Mesodermal cell (in vitro differentiated cells): ENCODE data around the gene CYP2B6.
"Not testable (repeated sequence)": the region's sequence is repeated elsewhere in the genome, so short reads cannot be mapped to it uniquely, and the experiment has no call there.

Experiments used
- H3K27ac ChIP-seq: 2 replicates; pipeline ENCODE4 v1.7.0; 2013; ENCODE audit warnings: mild to moderate bottlenecking, low read depth, low read length, moderate library complexity; ENCODE audit not compliant: severe bottlenecking
- H3K36me3 ChIP-seq: 2 replicates; pipeline ENCODE4 v1.7.1; 2013; ENCODE audit warnings: mild to moderate bottlenecking, low read length, moderate library complexity; ENCODE audit not compliant: control insufficient read depth, insufficient read depth
- H3K4me1 ChIP-seq: one replicate; pipeline ENCODE4 v1.7.1; 2013; ENCODE audit warnings: mild to moderate bottlenecking, low read length; ENCODE audit not compliant: insufficient read depth, control insufficient read depth, poor library complexity, severe bottlenecking
- H3K4me3 ChIP-seq: 2 replicates; pipeline ENCODE4 v1.7.0; 2013; ENCODE audit warnings: low read length, control low read depth, mild to moderate bottlenecking; ENCODE audit not compliant: insufficient read depth, poor library complexity, severe bottlenecking; ENCODE audit errors: extremely low read depth
- H3K9me3 ChIP-seq: 2 replicates; pipeline ENCODE4 v1.7.1; 2013; ENCODE audit warnings: mild to moderate bottlenecking, low read length, moderate library complexity; ENCODE audit not compliant: control insufficient read depth
- WGBS, 2 experiments: methylation state at CpG; one replicate each; pipeline ENCODE4 v1.1.5; 2013; ENCODE audit warnings: missing lambda C conversion rate in 2 of 2; ENCODE audit not compliant: insufficient coverage in 2 of 2; 5-methylcytosine and 5-hydroxymethylcytosine counted together

Gene CYP2B6

DNA sequence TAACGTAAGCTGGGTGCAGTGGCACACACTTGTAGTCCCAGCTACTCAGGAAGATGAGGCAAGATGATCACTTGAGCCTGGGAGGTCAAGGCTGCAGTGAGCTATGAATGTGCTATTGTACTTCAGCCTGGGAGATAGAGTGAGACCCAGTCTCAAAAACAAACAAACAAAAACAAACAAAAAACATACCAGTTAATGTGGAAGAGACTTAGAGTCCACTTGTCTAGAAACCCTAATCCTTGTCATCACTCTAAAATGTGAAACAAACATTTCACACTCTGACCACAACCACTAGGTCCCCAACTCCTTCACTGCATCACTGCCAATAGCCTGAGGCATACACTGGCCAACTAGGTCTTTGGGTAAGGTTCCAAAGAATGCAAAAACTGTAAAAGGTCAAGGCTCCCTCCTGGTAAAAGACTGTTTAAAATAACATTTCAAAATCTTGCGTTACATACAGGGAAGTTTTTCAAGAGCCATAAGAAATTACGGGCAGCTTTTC lies 28.6 kb upstream of the CYP2B6 start:
- H3K4me1 ChIP-seq: no peaks in the 10 kb centered on the region
- H3K27ac ChIP-seq: no peak overlapping the region
- H3K9me3 ChIP-seq: no peaks in the 10 kb centered on the region
- 85 to 86% methylated on average over 2 to 3 of the region's 3 CpGs for WGBS, 2 experiments
- no peak overlapping the region for H3K4me3 ChIP-seq
- no peaks in the 10 kb centered on the region for H3K36me3 ChIP-seq

DNA sequence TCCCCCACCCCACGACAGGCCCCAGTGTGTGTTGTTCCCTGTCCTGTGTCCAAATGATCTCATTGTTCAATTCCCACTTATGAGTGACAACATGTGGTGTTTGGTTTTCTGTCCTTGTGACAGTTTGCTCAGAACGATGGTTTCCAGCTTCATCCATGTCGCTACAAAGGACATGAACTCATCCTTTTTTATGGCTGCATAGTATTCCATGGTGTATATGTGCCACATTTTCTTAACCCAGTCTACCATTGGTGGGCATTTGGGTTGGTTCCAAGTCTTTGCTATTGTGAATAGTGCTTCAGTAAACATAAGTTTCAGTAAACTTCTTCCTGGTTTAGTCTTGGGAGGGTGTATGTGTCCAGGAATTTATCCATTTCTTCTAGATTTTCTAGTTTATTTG lies 26.7 kb upstream of the CYP2B6 start:
- WGBS, 2 experiments: 100% methylated on average over 1 of the region's 3 CpGs; no CpG with 5 or more reads in 1 of the 2 experiments
- H3K27ac ChIP-seq, H3K4me1 ChIP-seq, H3K36me3 ChIP-seq, H3K4me3 ChIP-seq, H3K9me3 ChIP-seq: not testable (repeated sequence)

DNA sequence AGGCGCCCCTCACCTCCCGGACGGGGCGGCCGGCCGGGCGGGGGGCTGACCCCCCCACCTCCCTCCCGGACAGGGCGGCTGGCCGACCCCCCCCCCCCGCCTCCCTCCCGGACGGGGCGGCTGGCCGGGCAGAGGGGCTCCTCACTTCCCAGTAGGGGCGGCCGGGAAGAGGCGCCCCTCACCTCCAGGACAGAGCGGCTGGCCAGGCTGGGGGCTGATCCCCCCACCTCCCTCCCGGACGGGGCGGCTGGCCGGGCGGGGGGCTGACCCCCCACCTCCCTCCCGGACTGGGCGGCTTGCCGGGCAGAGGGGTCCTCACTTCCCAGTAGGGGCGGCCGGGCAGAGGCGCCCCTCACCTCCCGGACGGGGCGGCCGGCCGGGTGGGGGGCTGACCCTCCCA lies 25.7 kb upstream of the CYP2B6 start:
- 91 to 100% methylated on average over 4 to 7 of the region's 35 CpGs for WGBS, 2 experiments
- H3K27ac ChIP-seq, H3K4me1 ChIP-seq, H3K4me3 ChIP-seq, H3K36me3 ChIP-seq, H3K9me3 ChIP-seq: not testable (repeated sequence)

DNA sequence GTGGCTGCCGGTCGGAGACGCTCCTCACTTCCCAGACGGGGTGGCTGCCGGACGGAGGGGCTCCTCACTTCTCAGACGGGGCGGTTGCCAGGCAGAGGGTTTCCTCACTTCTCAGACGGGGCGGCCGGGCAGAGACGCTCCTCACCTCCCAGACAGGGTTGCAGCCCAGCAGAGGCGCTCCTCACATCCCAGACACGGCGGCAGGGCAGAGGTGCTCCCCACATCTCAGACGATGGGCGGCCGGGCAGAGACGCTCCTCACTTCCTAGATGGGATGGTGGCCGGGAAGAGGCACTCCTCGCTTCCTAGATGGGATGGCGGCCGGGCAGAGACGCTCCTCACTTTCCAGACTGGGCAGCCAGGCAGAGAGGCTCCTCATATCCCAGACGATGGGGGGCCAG lies 24.5 kb upstream of the CYP2B6 start:
- H3K4me3 ChIP-seq, H3K4me1 ChIP-seq, H3K27ac ChIP-seq, H3K36me3 ChIP-seq, H3K9me3 ChIP-seq: not testable (repeated sequence)
- 92 to 100% methylated on average over 4 to 13 of the region's 25 CpGs for WGBS, 2 experiments

DNA sequence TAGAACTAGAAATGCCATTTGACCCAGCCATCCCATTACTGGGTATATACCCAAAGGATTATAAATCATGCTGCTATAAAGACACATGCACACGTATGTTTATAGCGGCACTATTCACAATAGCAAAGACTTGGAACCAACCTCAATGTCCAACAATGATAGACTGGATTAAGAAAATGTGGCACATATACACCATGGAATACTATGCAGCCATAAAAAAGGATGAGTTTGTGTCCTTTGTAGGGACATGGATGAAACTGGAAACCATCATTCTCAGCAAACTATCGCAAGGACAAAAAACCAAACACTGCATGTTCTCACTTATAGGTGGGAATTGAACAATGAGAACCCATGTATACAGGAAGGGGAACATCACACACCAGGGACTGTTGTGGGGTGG lies 23.0 kb upstream of the CYP2B6 start:
- H3K9me3 ChIP-seq, H3K27ac ChIP-seq, H3K4me3 ChIP-seq, H3K4me1 ChIP-seq, H3K36me3 ChIP-seq: not testable (repeated sequence)
- WGBS, 2 experiments: no CpG with 5 or more reads among the region's 3 CpGs

DNA sequence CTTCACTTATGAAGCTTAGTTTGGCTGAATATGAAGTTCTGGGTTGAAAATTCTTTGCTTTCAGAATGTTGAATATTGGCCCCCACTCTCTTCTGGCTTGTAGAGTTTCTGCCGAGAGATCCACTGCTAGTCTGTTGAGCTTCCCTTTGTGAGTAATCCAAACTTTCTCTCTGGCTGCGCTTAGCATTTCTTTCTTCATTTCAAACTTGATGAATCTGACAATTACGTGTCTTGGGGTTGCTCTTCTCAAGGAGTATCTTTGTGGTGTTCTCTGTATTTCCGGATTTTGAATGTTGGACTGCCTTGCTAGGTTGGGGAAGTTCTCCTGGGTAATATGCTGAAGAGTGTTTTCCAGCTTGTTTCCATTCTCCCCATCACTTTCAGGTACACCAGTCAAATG lies 21.4 kb upstream of the CYP2B6 start:
- H3K36me3 ChIP-seq, H3K27ac ChIP-seq, H3K4me1 ChIP-seq, H3K4me3 ChIP-seq, H3K9me3 ChIP-seq: not testable (repeated sequence)
- WGBS, 2 experiments: 90 to 93% methylated on average over 1 to 3 of the region's 4 CpGs

DNA sequence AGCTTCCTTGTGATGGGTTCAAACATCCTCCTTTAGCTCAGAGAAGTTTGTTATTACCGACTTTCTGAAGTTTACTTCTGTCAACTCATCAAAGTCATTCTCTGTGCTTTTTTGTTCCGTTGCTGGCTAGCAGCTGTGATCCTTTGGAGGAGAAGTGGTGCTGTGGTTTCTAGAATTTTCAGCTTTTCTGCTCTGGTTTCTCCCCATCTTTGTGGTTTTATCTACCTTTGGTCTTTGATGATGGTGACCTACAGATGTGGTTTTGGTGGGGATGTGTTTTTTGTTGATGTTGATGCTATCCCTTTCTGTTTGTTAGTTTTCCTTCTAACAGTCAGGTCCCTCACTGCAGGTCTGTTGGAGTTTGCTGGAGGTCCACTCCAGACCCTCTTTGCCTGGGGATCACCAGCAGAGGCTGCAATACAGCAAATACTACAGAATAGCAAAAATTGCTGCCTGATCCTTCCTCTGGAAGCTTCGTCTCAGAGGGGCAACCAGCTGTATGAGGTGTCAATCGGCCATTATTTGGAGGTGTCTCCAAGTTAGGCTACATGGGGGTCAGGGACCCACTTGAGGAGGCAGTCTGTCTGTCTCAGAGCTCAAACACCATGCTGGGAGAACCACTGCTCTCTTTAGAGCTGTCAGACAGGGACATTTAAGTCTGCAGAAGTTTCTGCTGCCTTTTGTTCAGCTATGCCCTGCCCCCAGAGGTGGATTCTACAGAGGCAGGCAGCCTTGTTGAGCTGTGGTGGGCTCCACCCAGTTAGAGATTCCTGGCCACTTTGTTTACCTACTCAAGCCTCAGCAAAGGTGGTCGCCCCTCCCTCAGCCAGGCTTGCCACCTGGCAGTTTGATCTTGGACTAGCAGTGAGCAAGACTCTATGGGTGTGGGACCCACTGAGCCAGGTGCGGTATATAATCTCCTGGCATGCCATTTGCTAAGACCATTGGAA lies 20.4 kb upstream of the CYP2B6 start:
- not testable (repeated sequence) for H3K4me1 ChIP-seq, H3K4me3 ChIP-seq, H3K27ac ChIP-seq, H3K9me3 ChIP-seq, H3K36me3 ChIP-seq
- WGBS, 2 experiments: 89 to 91% methylated on average over 3 to 4 of the region's 6 CpGs

DNA sequence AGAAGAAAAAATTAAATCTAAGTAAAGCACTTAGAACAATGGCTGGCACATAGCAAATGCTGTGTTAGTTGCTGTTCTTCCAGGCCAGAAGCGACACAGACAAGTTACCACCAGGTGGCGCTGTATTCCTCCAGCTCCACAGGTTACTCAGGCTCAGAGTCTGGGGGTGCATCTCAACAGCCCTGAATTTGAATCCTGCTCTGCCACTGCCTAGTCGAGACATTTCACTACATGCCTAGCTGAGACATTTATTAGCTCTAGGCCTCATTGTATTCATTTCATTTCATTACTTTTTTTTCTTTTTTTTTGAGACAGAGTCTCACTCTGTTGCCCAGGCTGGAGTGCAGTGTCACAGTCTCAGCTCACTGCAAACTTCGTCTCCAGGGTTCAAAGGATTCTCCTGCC lies 16.4 kb upstream of the CYP2B6 start:
- WGBS, 2 experiments: 36 to 38% methylated on average over 4 of the region's 4 CpGs
- H3K36me3 ChIP-seq: no peaks in the 10 kb centered on the region
- H3K27ac ChIP-seq: no peak overlapping the region
- H3K4me3 ChIP-seq: no peak overlapping the region
- no peaks in the 10 kb centered on the region for H3K4me1 ChIP-seq
- H3K9me3 ChIP-seq: no peaks in the 10 kb centered on the region

DNA sequence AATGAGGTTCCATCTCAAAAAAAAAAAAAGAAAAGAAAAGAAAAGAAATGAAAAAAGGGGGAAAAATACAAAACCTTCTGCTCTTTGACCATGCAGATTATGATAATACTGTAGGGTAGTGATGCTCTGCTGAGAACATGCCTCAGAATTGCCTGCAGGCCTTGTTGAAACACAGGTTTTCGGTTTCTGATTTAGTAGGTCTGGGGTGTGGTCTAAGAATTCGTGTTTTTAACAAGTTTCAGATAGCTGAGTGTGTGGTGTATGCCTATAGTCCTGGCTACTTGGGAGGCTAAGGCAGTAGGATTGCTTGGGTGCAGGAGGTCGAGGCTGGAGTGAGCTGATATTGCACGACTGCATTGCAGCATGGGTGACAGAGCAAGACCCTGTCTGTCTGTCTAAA lies 14.9 kb upstream of the CYP2B6 start:
- Histone ChIP-seq H3K9me3 (no peaks in the 10 kb centered on the region), H3K27ac (no peak overlapping the region), H3K36me3 (no peaks in the 10 kb centered on the region), H3K4me3 (no peak overlapping the region), H3K4me1 (no peaks in the 10 kb centered on the region)
- WGBS, 2 experiments: 83 to 85% methylated on average over 3 to 4 of the region's 4 CpGs

DNA sequence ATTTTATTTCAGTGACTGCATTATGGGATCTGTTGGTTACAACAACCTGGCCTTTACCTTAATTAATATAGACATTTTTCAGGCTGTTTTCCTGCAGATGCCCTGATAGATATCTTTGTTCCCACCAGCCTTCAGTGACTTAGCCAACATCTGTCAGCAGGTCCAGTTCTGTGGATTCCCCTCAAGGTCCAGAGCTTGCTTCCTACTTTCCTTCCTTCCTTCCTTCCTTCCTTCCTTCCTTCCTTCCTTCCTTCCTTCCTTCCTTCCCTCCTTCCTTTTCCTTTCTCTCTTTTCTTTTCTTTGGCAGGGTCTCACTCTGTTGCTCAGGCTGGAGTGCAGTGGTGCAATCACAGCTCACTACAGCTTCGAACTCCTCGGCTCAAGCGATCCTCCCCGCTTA lies 14.4 kb upstream of the CYP2B6 start:
- 80 to 92% methylated on average over 1 to 4 of the region's 4 CpGs for WGBS, 2 experiments
- no peaks in the 10 kb centered on the region for H3K9me3 ChIP-seq
- no peaks in the 10 kb centered on the region for H3K4me1 ChIP-seq
- no peak overlapping the region for H3K4me3 ChIP-seq
- no peaks in the 10 kb centered on the region for H3K36me3 ChIP-seq
- H3K27ac ChIP-seq: no peak overlapping the region

DNA sequence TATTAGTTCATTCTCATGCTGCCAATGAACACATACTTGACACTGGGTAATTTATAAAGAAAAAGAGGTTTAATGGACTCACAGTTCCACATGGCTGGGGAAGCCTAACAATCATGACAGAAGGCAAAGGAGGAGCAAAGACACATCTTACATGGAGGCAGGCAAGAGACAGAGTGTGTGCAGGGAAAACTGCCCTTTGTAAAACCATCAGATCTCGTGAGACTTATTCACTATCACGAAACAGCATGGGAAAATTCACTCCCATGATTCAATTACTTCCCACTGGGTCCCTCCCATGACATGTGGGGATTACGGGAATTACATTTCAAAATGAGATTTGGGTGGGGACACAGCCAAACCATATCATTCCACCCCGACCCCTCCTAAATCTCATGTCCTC lies 11.3 kb upstream of the CYP2B6 start:
- not testable (repeated sequence) for H3K36me3 ChIP-seq, H3K4me3 ChIP-seq, H3K9me3 ChIP-seq, H3K4me1 ChIP-seq, H3K27ac ChIP-seq
- 73 to 77% methylated on average over 2 to 4 of the region's 4 CpGs for WGBS, 2 experiments
